ENCODE data around the gene NPC1.
A peak's percentile ranks its signal among the peaks of the same experiment; 100 is the strongest.
"Not testable (repeated sequence)": the region's sequence is repeated elsewhere in the genome, so short reads cannot be mapped to it uniquely, and the experiment has no call there.

NPC1 gene

GRCh38 chr18:23563377-23564043 is 22.8 kb downstream of the NPC1 start:
- H3K36me3 Mint-ChIP-seq (ENCODE audit: low read depth), result peaks cover 91% of the 10 kb centered on the region
- H3K9me3 Mint-ChIP-seq, result no peaks in the 10 kb centered on the region
- intact Hi-C loops (cut with micrococcal nuclease), result no loop called here

DNA sequence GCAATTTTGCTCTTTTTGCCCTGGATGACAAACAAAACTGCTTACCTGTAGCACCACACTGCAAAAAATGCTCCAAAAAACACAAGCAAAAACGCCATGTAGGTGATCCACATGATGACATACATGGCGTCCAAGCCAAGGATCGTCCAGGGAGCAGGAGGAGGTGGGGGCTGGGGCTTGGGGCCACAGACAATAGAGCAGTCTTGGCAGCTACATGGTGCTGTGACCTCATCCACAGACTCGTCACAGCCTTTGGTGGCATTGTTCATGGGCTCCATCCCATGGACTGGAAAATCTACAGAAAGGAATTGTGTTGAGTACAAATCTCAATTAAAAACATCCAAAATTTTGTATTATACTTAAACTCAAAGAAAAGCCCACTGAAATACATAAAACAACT is 26.1 kb downstream of the NPC1 start:
- Mint-ChIP-seq H3K4me1 (ENCODE audit: low read depth) (no peaks in the 10 kb centered on the region), H3K9me3 (no peaks in the 10 kb centered on the region), H3K27ac (no peak overlapping the region), H3K4me3 (no peak overlapping the region), H3K36me3 (ENCODE audit: low read depth) (peaks cover 91% of the 10 kb centered on the region), H3K27me3 (no peaks in the 10 kb centered on the region)
- intact Hi-C loops (cut with micrococcal nuclease), result no loop called here

More at GRCh38 chr18:23563377-23564043, 22.8 kb downstream of the NPC1 start:
- Mint-ChIP-seq H3K27ac (no peak overlapping the region), H3K4me1 (ENCODE audit: low read depth) (no peaks in the 10 kb centered on the region), H3K27me3 (no peaks in the 10 kb centered on the region), H3K4me3 (no peak overlapping the region)

GRCh38 chr18:23557511-23557910 is 28.8 kb downstream of the NPC1 start:
- H3K4me3 Mint-ChIP-seq; H3K9me3 Mint-ChIP-seq; H3K27me3 Mint-ChIP-seq; intact Hi-C loops (cut with micrococcal nuclease); H3K27ac Mint-ChIP-seq; H3K4me1 Mint-ChIP-seq (ENCODE audit: low read depth): not testable (repeated sequence)
- H3K36me3 Mint-ChIP-seq (ENCODE audit: low read depth), result peaks cover 100% of the 10 kb centered on the region

DNA sequence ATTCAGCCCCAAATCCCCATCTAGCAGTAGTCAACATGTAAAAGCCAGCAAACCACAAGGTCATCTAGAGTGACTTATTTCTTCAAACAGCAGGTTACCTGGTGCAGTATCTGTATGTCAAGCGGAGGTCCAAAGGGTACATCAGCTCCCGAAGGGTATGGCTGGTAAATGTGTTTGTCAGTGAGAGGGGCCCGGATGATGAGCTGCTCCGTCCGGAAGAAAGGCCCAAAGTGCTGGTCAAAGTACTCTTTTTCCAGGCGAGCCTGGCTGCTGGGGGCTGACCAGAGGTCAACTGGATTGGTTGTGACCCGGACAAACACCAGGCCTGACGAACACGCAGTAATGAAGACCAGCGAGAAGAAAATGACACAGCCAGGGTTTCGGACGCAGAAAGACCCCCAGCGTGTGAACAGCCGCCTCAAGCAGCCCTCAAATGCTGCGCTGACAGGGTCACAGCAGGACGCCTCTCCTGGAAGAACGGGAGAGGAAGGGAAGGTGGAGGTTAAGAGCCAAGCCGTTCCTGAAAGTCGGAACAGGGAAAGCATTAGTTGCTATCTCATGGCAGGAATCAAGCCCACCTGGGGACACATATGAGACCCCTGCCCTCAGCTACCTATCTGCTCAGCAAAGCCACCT is 30.0 kb downstream of the NPC1 start:
- Mint-ChIP-seq H3K4me1 (ENCODE audit: low read depth) (peaks cover 5% of the 10 kb centered on the region), H3K9me3 (no peaks in the 10 kb centered on the region), H3K4me3 (no peak overlapping the region), H3K27me3 (no peaks in the 10 kb centered on the region), H3K27ac (no peak overlapping the region), H3K36me3 (ENCODE audit: low read depth) (peaks cover 100% of the 10 kb centered on the region)
- intact Hi-C loops (cut with micrococcal nuclease), result no loop called here

- Mint-ChIP-seq H3K4me1 (ENCODE audit: low read depth) (peaks cover 5% of the 10 kb centered on the region), H3K27ac (no peak overlapping the region), H3K4me3 (no peak overlapping the region), H3K36me3 (ENCODE audit: low read depth) (peaks cover 99% of the 10 kb centered on the region), H3K9me3 (no peaks in the 10 kb centered on the region), H3K27me3 (no peaks in the 10 kb centered on the region)
- intact Hi-C loops (cut with micrococcal nuclease), result no loop called here
These were observed 32.4 kb downstream of the NPC1 start for GRCh38 chr18:23553887-23554286.

DNA sequence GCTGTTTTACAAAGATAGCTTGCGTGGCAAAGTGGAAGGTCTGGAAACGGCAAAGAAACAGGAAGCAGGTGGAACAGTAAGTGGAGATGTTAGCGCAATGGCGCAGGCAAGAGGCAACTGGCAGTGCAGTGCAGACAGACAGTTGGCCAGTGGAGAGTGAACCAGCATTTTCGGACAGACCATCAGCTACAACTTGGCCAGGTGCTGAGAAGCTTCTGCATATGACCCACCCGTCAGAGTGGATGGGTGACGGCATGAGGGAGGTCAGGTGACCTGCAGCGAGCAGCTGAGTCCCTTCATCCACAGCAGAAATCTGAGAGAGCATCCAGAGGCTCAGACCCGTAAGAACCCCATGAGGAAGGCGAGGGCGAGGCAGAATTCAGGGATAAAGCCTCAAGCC is 33.8 kb downstream of the NPC1 start:
- Mint-ChIP-seq H3K27me3 (no peaks in the 10 kb centered on the region), H3K4me3 (no peak overlapping the region), H3K9me3 (no peaks in the 10 kb centered on the region), H3K27ac (no peak overlapping the region), H3K4me1 (ENCODE audit: low read depth) (peaks cover 17% of the 10 kb centered on the region), H3K36me3 (ENCODE audit: low read depth) (peaks cover 99% of the 10 kb centered on the region)
- intact Hi-C loops (cut with micrococcal nuclease), result no loop called here

DNA sequence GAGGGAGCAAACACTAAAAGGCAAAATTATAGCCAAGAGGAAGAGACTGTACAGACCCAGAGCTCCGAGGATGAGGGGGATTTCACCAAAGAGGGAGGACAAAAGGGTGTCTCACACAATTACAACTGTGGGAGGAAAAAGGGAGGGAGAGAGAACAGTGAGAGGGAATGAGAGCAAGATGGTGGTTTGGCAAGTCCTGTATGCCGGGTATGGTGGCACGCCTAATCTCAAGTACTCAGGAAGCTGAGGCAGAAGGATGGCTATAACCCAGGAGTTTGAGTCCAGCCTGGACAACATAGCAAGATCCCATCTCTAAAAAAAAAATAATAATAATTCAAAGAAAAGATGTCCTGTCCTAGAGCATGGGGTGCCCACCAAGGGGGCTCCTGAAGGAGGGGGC is 34.3 kb downstream of the NPC1 start:
- Mint-ChIP-seq H3K36me3 (ENCODE audit: low read depth) (peaks cover 99% of the 10 kb centered on the region), H3K4me3 (no peak overlapping the region), H3K27ac (no peak overlapping the region), H3K4me1 (ENCODE audit: low read depth) (peaks cover 20% of the 10 kb centered on the region), H3K27me3 (no peaks in the 10 kb centered on the region), H3K9me3 (no peaks in the 10 kb centered on the region)
- intact Hi-C loops (cut with micrococcal nuclease), result no loop called here

DNA sequence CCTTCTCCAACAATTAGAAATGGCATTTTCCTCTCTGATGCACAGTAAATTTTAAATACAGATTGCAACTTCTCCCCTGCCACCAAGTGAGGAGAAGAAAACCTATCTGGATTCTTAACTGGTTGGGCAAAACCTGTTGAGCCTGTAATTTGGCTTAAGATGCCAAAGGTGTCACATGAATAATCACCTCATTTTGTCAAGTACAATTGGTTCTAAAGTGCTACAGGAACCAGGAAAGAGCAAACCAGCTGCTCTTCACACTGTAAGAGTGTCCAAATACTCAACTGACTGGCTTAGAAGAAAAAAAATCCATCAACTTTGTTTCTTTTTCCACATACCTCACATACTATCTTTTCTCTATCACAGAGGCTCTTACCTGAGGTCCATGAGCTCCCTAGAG is 35.4 kb downstream of the NPC1 start:
- Mint-ChIP-seq H3K27ac (no peak overlapping the region), H3K4me3 (no peak overlapping the region), H3K9me3 (no peaks in the 10 kb centered on the region), H3K27me3 (no peaks in the 10 kb centered on the region), H3K4me1 (ENCODE audit: low read depth) (peaks cover 20% of the 10 kb centered on the region), H3K36me3 (ENCODE audit: low read depth) (peaks cover 96% of the 10 kb centered on the region)
- intact Hi-C loops (cut with micrococcal nuclease), result no loop called here

- H3K27ac Mint-ChIP-seq, result peak overlapping the region; percentile 56
- H3K36me3 Mint-ChIP-seq (ENCODE audit: low read depth), result peaks cover 96% of the 10 kb centered on the region
- no peaks in the 10 kb centered on the region for H3K27me3 Mint-ChIP-seq
- no peaks in the 10 kb centered on the region for H3K9me3 Mint-ChIP-seq
- intact Hi-C loops (cut with micrococcal nuclease), result no loop called here
- H3K4me1 Mint-ChIP-seq (ENCODE audit: low read depth), result peaks cover 20% of the 10 kb centered on the region
- no peak overlapping the region for H3K4me3 Mint-ChIP-seq
These were observed 37.6 kb downstream of the NPC1 start for GRCh38 chr18:23548719-23549118.

GRCh38 chr18:23548275-23548674 is 38.0 kb downstream of the NPC1 start:
- peaks cover 96% of the 10 kb centered on the region for H3K36me3 Mint-ChIP-seq (ENCODE audit: low read depth)
- intact Hi-C loops (cut with micrococcal nuclease), result no loop called here

GRCh38 chr18:23547846-23548245 is 38.5 kb downstream of the NPC1 start:
- Mint-ChIP-seq H3K4me1 (ENCODE audit: low read depth) (peaks cover 29% of the 10 kb centered on the region), H3K9me3 (no peaks in the 10 kb centered on the region), H3K4me3 (no peak overlapping the region), H3K36me3 (ENCODE audit: low read depth) (peaks cover 96% of the 10 kb centered on the region), H3K27ac (no peak overlapping the region), H3K27me3 (no peaks in the 10 kb centered on the region)
- intact Hi-C loops (cut with micrococcal nuclease), result no loop called here

More at GRCh38 chr18:23548275-23548674, 38.0 kb downstream of the NPC1 start:
- peaks cover 24% of the 10 kb centered on the region for H3K4me1 Mint-ChIP-seq (ENCODE audit: low read depth)
- peak overlapping the region; percentile 56 for H3K27ac Mint-ChIP-seq
- no peaks in the 10 kb centered on the region for H3K9me3 Mint-ChIP-seq
- H3K4me3 Mint-ChIP-seq, result no peak overlapping the region
- H3K27me3 Mint-ChIP-seq, result no peaks in the 10 kb centered on the region

- Mint-ChIP-seq H3K9me3 (no peaks in the 10 kb centered on the region), H3K4me1 (ENCODE audit: low read depth) (peaks cover 29% of the 10 kb centered on the region), H3K27me3 (no peaks in the 10 kb centered on the region), H3K36me3 (ENCODE audit: low read depth) (peaks cover 96% of the 10 kb centered on the region), H3K4me3 (no peak overlapping the region), H3K27ac (no peak overlapping the region)
- intact Hi-C loops (cut with micrococcal nuclease), result no loop called here
These were observed 39.0 kb downstream of the NPC1 start for GRCh38 chr18:23547306-23547705.

GRCh38 chr18:23545247-23545789 is 41.0 kb downstream of the NPC1 start:
- H3K9me3 Mint-ChIP-seq, result no peaks in the 10 kb centered on the region
- H3K4me1 Mint-ChIP-seq (ENCODE audit: low read depth), result peaks cover 47% of the 10 kb centered on the region
- intact Hi-C loops (cut with micrococcal nuclease), result no loop called here
- H3K4me3 Mint-ChIP-seq, result no peak overlapping the region
- peaks cover 83% of the 10 kb centered on the region for H3K36me3 Mint-ChIP-seq (ENCODE audit: low read depth)
- no peak overlapping the region for H3K27ac Mint-ChIP-seq
- no peaks in the 10 kb centered on the region for H3K27me3 Mint-ChIP-seq

DNA sequence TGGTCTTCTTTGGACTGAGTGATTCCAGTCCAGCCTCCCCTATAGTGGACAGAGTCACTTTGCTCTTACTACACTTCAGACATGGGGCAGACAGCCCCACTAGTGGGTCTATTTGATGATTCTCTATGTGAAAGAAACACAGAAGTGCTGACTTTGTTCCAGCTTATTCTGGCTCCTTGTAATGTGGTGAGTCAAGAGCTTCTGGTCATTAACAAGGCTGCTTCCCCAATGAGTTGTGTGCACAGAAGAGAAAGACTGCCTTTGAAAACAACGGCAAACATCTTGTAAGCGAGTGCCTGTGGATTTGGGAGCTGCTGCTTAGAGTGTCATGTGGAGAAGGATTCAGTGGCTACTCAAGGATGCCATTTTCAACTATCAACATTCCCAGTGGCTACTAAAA is 43.8 kb downstream of the NPC1 start:
- intact Hi-C loops (cut with micrococcal nuclease), result loop anchor here (5.0 kb wide), 1 partner anchor 35 kb away; no protein-coding TSS in a partner anchor
- H3K4me3 Mint-ChIP-seq, result no peak overlapping the region

More for the DNA sequence above, 43.8 kb downstream of the NPC1 start:
- Mint-ChIP-seq H3K27me3 (peaks cover 2% of the 10 kb centered on the region), H3K27ac (no peak overlapping the region), H3K9me3 (no peaks in the 10 kb centered on the region), H3K4me1 (ENCODE audit: low read depth) (peaks cover 61% of the 10 kb centered on the region), H3K36me3 (ENCODE audit: low read depth) (peaks cover 85% of the 10 kb centered on the region)

All from dendritic cell treated with granulocyte-macrophage colony-stimulating factor and Interleukin-4, amounts not matched to agents 40 ng/mL and 50 ng/mL, for 4 days (primary cell).